Urothelium cell line (cell line): ENCODE measurements around the gene PRKACA.

Experiments
- DNase-seq: peaks from one replicate; pipeline ENCODE4 v3.0.0; 2011; ENCODE audit warnings: low spot score, mixed read lengths
- FAIRE-seq: peaks from 2 replicates; lab custom pipeline; 2011; peaks lifted over from hg19 to GRCh38; lab: Jason Lieb, UNC

PRKACA gene

DNA sequence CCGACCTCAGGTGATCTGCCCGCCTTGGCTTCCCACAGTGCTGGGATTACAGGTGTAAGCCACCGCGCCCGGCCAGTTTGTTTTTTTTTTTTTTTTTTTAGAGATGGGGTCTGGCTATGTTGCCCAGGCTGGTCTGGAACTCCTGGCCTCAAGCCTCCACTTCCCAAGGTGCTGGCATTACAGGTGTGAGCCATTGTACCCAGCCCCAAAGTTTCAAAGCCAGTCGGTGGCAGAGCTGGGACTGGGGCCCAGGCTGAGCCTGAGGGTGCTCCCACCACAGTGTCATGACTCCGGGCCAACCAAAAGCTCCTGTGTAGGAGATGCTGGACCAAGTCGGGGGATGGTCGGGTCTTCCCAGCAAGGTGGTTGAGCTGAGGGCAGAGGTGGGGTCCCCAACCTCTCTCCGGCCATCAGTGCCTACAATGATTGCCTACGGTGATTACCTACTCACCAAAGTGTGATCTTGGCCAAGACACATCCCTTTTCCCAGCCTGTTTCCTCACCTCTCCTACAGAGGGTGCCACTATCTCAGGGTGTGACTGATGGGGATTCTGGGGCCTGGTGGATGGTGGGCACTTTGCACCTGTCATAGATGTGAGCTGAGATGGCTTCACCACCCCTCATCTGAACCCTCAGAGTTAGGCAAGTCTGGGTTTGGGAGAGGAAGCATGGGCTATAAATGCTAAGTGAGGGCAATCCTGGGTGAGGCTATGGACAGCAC, 21.1 kb downstream of the PRKACA start:
- FAIRE-seq, result no peak

DNA sequence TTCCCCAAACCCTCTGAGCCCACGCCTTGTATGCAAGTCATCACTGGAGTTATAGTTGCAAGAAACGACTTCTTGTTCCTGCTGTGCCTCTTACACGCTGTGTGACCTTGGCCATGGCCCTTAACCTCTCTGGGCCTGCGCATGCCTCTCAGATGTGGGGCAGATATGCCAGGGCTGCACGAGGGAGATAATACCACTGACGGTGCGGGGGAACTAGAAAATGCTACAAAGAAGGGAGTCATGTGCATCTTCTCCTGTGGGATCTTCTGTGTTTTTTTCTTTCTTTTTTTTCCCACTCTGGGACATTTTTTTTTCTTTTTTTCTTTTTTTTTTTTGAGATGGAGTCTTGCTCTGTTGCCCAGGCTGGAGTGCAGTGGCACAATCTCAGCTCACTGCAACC, 22.7 kb downstream of the PRKACA start:
- FAIRE-seq (no peak), DNase-seq (no peak)

More for the DNA sequence above, 21.1 kb downstream of the PRKACA start:
- no peak for DNase-seq

DNA sequence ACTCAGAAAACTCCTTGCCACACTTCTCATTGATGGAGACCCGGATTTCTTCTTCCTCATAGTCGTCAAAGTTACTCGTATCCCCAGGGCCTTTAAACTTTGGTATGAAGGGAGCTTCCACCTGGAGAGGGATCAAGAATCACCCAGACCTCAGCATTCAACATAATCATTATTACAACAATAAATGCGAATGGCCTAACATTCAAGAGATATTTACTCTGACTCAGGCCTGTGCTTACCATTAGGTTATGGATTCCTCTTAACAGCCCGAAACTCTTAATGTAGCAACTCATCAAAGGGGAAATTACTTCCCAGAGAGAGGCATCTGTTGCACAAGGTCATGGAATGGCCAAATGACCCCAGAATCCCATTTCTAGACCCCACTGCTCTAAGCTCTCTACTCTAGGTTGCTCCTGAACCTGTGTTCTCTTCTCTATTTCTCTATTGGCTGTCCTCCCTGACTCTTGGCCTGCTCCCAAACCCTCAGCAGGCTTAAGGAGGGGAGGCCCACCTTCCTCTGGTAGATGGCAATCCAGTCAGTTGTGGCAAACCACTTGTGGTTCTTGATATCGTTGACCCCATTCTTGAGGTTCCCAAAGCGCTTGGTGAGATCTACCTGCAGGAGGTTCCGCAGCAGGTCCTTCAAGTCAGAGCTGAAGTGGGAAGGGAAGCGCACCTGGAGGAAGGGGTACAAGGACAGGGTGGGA, 24.3 kb downstream of the PRKACA start:
- FAIRE-seq, result no peak
- no peak for DNase-seq

DNA sequence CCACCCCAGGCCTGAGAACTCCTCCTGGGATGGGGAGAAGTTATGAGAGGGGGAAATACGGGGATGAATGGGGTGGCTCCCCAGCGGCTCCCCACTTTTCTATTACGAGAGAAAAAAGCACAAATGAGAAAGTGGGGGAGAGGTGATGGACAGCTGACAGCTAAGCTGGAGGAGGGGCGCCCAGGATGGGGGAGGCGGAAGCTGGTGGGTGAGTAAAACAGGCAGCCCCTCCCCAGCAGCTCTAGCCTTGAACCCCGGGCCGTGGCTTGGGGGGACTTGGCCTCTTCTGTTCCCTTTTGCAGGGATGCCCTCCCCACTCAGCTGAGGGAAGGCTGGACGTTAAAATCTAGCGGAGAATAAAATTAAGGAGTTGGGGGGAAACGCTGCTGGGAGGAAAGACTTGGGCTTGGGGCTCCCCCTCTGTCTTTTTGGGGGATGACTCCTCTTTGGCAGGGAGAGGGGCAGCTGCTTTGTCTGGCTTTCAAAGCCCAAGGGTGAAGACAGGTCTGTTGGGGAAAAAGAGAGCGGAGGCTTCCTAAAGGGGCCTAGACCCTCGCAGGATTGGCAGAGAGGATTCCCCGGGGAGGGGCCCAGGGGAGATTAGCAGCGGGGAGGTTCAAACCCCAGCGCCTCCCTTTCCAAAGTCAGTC, 25.6 kb downstream of the PRKACA start:
- FAIRE-seq (no peak), DNase-seq (no peak)

DNA sequence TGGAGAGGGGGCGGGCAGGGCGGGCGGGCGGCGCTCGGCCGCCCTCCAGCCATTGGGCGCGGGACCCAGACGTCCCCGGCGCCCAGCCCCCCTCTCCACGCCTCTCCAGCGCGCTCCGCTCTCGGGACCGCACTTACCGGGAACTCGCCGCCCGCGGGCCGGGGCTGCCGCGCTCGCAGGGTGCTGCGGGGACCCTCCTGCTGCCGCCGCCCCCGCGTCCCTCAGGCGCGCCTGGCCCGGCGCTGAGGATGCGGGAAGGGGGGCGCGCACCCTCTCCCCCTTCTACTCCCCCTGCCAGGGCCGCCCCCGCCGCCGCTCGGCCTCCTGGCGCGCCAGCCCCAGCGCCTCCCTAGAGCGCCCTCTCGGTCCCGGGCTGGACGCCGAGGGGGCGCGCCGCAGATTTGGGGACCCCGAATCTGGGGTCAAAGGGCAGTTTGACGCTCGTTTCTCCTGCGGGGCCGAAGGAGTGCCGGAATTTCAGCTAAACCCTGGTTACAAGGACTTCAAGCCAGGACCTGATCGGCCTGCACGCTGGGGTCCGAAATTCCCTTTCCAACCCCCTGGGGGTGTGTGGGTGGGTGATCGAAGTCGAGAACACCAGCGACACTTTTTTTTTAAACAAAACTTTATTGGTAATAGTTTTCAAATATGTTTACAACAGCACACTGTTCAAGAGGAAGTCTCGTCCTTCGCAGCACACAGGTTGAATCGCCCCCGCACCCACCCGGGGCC, 26.3 kb downstream of the PRKACA start:
- FAIRE-seq (no peak), DNase-seq (peak; percentile 36)

DNA sequence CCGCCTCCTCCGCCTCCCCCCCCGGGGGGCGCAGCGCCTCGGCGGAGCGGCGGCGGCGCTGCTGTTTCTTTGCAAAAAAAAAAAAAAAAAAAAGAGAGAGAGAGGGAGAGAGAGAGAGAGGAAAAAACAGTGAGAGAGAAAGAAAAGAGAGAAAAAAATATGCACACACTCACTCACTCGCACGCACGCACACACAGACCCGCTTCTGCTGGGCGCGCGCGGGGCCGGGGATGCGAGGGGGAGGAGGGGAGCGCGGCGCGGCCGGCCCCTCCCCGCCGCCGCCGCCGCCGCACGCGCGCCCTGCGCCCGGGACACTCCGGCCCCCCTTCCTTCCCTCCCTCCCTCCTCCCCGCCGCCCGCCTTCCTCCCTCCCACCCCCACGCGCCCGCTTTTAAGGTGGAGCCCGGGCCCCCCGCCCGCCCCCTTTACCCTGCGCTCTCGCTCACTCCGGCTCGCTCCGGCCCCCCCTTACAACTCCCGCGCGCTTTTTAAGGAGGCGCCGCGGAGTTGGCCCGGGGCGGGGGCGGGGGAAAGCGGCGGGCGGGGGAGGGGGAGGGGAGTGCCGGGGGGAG, 27.0 kb downstream of the PRKACA start, which contains the start of gene SAMD1:
Gene SAMD1 (minus strand): TSS at position 243 of the 572 bp plus-strand sequence.
- FAIRE-seq (no peak), DNase-seq (peak; percentile 86)

DNA sequence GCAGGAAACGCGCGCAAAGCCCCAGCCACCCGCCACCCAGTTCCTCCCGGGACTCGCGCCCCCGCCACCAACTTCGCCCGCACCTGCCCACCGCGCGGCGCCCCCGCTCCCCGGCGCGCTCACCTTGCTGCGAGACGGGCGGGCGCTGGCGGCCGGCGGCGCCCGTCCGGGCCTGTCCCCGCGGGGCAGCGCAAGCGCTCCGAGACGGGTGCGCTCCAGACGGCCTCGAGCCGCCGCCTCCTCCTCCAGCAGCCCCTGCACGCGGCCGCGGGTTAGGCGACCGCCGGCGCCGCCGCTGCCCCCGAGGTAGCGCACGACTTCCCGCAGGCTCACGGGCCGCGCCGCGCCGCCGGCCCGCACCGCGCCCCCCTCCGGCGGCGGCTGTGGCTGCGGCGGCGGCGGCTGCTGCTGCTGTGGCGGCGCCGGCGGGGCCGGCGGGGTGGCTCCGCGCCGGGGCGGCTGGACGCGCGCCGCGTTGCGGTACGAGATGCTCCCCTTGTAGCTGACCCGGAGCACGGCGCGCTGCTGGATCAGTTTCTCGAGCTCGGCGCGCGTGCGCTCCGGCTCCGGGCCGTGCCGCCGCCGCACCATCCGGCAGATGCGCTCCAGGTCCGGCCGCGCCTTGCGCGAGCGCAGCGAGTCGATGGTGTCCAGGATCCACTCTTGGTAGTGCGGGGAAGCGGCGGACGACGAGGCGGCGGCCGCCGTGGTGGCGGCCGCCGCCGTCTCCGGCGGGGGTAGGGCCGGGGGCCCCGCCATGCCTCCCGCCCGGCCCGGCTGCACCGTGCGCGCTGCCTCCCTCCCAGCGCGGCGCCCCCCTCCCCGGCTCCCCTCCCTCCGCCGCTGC, 27.7 kb downstream of the PRKACA start:
- no peak for FAIRE-seq

DNA sequence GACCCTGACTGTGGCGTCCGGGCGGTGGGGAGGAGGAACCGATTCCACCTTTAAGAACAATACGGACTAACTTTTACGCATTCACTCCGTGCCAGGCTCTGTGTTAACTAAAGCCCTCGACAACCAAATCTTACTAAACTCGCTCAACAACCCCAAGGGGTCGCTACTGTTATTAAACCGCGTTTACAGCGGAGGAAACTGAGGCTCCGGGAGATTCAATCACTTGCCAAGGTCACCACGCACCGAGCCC, 28.2 kb downstream of the PRKACA start:
- FAIRE-seq (no peak), DNase-seq (no peak)

More for the DNA sequence above, 27.7 kb downstream of the PRKACA start:
- peak; percentile 23 for DNase-seq

DNA sequence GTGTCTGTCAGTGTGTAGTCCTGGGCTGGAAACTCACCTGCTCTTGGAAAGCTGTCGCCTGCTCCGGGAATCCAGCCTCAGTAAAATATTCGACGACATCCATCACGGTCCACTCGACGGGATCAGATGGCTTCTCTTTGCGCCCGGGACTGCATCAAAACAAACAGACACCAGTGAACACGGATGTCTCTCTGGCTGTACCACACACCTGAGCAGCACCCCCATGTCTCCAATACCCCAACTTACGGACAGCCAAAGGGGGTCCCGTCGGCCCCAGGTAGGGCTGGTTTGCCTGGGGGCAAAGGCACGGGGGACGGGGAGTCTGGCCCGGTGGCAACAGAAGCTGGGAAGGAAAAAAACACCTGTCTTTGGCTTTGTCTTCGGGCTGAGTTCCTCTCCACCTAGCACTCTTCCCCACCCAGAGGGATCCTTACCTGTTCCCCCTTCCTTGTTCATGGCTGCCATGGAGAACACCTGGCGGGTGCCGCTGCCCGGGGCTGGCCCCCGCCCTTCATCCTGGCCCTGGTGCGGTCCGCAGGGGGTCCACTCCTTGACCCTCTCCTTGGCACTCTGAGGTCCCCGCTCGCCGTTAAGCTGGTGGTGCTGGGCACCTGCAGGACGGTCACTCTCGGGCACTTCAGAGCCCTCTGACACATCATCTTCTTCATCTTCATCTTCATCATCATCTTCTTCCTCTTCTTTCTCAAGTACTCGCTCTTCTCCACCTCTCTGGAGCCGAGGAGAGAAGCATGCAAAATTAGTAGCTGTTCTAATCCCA, 28.7 kb downstream of the PRKACA start:
- FAIRE-seq (no peak), DNase-seq (no peak)

DNA sequence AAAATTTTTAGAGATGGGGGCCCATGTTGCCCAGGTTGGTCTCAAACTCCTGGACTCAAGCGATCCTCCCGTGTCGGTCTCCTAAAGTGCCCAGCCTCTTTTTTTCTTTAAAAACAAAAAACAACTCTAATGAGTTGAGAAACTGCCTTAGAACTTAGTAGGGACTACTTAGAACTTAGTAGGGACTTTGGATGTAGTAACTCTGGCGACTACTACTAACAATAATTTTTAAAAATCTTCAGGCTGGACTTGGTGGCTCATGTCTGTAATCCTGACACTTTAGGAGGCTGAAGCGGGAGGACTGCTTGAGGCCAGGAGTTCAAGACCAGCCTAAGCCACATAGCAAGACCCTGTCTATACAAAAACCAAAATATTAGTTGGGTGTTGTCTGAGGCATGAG, 31.5 kb downstream of the PRKACA start:
- DNase-seq (no peak), FAIRE-seq (no peak)

DNA sequence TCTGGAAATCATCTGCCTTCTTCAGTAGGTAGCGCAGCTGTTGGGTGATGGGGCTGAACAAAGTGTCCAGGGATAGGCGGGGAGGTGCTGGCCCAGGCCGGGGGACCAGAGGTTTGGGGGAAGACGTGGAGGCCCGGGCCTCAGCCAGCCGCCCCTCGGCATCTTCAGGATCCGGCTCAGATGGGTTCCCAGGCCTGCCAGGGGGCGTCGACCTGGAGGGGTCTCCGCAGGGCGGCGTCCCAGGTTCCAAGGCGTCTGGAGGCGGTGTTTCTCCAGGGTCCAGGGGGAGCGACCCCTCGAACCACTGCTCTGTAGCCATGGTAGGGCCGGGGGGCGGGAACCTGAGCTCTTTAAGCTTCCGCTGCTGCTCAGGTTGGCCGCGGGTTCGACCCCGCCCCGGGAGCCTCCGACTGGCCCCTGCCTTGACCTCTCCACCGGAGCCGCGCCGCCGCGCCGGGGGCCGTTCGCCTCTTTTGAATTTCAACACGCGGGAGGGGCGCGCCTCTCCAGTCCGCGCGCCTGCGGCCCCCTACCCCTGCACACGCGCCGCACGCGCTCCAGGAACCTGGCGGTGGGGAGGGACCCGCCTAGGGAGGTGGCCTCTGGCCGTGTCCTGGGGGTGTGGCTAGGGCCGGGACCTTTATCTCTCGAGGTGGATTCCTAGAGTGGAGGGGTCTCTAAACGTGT, 32.1 kb downstream of the PRKACA start, which contains the start of gene C19orf67:
Gene C19orf67 (minus strand): TSS at position 475 of the 687 bp plus-strand sequence. CDS start 156 bp downstream, at position 319.
- no peak for DNase-seq
- no peak for FAIRE-seq

DNA sequence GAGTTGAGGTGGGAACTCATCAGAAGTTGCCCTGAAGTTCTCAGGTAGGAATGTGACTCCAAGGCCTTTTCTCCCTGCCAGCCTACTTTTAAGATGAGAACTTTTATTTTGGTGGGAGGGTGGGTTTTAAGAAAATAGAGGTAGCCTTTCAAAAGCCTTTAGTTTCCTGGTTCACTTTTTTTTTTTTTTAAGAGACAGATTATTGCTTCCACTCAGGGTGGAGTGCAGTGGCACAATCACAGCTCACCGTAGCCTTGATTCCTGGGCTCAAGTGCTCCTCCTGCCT, 34.9 kb downstream of the PRKACA start:
- DNase-seq, result no peak
- FAIRE-seq, result no peak

DNA sequence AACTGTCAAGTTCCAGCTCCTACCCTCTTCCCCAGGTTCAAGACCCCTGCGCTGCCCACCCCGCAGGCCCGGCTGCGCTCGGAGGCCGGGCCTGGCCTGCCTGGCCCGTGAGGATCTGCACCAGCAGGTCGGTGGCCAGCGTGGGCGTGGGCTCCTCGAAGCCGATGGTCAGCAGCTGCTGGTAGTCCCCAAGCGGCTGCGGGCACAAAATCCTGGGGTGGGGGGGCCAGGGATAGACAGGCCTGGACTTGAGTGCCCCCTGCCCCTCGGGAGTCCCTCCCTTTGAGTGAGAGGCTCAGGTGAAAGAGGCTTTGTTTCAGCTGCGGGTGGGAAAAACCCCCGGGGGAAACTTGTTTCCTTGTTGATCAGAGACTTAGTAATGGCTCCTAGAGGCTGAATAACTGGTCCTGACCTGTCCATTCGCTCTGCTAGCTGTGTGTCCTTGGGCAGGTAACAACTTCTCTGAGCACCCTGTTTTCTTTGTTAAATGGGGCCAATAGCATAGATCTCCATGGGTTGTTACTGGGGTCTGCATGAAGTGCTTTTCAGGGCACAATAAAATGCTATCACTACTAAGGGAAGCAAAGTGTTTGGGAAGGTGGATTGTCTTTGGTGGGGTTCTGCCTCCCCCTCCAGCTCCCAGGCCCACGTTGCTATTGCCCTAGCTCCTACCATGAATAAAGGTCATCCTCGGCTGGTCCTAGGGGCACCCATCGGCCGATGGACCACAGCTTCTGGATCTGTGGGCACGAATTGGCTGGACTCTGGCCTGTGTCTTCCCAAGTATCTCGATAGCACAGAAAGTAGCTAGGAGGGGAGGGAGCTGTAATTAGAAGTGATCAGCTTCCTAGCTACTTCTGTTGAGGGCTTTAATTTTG, 35.5 kb downstream of the PRKACA start:
- DNase-seq (no peak), FAIRE-seq (no peak)

DNA sequence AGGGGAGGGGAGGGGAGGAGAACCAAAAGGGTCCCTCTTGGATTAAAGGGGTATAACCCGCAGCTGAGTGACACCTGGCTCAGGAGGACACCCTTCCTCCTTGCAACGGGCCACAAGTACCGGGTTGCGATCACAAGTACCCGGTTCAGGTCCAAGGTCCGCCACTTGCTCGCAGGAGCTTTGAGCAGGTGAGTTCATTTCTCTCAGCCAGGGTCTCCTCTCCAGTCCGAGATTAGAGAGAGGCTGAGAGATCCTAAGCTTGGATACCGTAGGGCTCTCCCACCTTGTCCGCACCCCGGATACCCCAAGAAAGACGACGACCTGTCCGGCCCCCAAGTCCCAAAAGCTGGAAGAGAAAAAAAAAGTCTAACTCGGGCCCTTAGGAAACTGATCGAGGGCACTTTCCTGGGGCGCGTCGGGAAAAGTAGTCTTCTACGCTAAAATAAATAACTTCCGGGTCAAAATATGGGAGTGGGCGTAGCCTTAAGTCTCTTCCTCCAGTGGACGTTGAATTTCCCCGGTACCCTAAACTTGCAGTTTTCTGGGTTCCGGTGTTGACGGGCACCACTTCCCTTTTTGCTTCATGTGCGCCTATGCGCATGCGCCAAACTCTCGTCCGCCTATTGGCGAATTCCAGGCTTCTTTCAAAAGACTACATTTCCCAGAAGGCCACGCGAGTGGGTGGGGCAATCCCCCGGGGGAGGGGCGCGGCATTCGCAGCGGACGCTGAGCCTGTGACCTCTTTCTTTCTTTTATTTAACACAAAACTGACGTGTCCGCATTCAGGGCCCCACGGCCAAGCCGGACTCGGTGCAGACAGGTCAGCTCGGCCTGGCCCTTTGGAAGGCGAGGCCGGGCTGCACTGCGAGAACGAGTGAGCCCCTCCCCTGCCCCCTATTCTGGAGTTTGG, 36.4 kb downstream of the PRKACA start:
- DNase-seq (peak; percentile 92), FAIRE-seq (no peak)

DNA sequence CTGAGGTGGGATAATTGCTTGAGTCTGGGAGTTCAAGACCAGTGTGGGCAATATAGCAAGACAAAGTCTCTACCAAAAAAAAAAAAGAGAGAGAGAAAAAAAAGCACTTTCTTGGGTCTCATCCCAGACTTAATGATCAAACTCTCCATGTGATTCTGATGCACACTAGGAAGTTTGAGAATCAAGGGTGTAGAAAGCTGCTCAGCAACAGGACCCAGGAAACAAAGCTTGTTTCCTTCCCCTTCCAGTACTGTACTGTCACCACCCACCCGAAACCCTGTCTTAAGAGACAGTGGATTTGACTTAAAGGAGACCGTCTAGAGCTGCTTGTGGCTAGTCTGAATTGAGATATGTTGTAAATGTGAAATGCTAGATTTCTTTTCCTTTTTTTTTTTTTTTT, 39.2 kb downstream of the PRKACA start:
- FAIRE-seq (no peak), DNase-seq (no peak)

DNA sequence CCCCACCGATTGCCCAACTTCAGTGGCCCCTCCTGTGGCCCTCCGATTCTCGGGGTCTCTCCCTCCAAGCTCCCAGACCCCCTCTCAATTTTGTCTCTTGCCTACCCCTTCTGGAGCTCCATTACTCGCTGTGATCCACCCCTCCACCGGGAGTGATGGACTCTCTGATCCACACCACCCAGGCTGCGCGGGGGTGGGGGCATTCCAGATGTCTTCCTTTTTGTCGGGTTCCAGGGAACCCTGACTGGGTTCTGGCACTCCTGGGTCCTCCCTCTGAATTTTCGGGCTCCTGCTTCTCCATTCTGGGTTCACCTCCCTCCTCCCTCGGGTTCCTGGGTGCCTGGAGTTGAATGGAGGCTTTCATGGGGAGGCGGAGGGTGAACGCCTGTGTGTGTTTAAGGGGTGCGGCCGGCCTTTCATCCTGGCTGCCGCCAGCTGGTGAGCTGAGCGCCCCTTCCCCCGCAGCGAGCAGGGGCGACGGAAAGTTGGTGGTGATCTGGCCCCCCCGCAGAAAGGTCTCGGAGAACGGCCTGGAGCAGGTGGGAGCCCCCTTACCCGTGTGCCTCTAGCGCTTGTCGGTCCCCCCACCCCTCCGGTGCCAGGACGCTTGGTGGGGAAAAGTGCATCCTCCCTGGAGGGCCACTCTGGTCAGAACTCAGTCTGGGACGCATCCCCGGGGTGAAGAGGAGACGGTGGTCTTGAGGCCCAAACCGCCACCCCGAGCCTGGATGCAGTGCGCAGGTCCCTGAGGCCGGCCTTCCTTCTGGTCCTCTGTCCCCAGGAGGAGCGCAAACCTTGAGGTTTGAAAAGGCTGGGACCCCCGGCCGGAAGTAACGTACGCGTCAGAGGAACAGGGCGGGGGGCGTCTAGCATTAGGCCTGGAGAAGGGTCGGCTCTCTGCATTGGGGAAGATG, 43.4 kb downstream of the PRKACA start:
- DNase-seq (no peak), FAIRE-seq (no peak)
